Stimulated activated CD4-positive, alpha-beta T cell treated with anti-CD3 and anti-CD28 coated beads, Interleukin-12 subunit alpha, Interleukin-12 subunit beta, amount 100 ng/mL, for 4 hours (primary cell): ENCODE results near the gene SLC35F1.
"Not testable (repeated sequence)": the region's sequence is repeated elsewhere in the genome, so short reads cannot be mapped to it uniquely, and the experiment has no call there.

ENCODE experiments used
- DNase-seq: peaks from one replicate; pipeline ENCODE4 v3.0.0-alpha.2; 2020

The SLC35F1 gene

GRCh38 chr6:117906958-117907600, at the start of gene SLC35F1:
SLC35F1 (plus strand) TSS chr6:117907264.
- peak; percentile 25 for DNase-seq

- not testable (repeated sequence) for DNase-seq
Measured at GRCh38 chr6:117858601-117859000, 48.5 kb upstream of the SLC35F1 start.

GRCh38 chr6:117861545-117861944, 45.5 kb upstream of the SLC35F1 start:
- DNase-seq = no peak

- no peak for DNase-seq
Measured at GRCh38 chr6:117866561-117866960, 40.5 kb upstream of the SLC35F1 start.

- no peak for DNase-seq
Measured at GRCh38 chr6:117870486-117871242, 36.4 kb upstream of the SLC35F1 start.

GRCh38 chr6:117880824-117881223, 26.2 kb upstream of the SLC35F1 start:
- no peak for DNase-seq

GRCh38 chr6:117890172-117890571, 16.9 kb upstream of the SLC35F1 start:
- DNase-seq = no peak

- no peak for DNase-seq
Measured at GRCh38 chr6:117906507-117906957, 532 bp upstream of the SLC35F1 start.

GRCh38 chr6:117907601-117908245, 659 bp downstream of the SLC35F1 start:
- DNase-seq = no peak

- DNase-seq = no peak
Measured at GRCh38 chr6:117908246-117909068, 1.4 kb downstream of the SLC35F1 start.

- no peak for DNase-seq
Measured at GRCh38 chr6:117909638-117910037, 2.6 kb downstream of the SLC35F1 start.

GRCh38 chr6:117910549-117910948, 3.5 kb downstream of the SLC35F1 start:
- DNase-seq = no peak

GRCh38 chr6:117911150-117911549, 4.1 kb downstream of the SLC35F1 start:
- no peak for DNase-seq

- DNase-seq = no peak
Measured at GRCh38 chr6:117911660-117912059, 4.6 kb downstream of the SLC35F1 start.

- no peak for DNase-seq
Measured at GRCh38 chr6:117915846-117916245, 8.8 kb downstream of the SLC35F1 start.

GRCh38 chr6:117916483-117916882, 9.4 kb downstream of the SLC35F1 start:
- DNase-seq = no peak

- no peak for DNase-seq
Measured at GRCh38 chr6:117917176-117917575, 10.1 kb downstream of the SLC35F1 start.

GRCh38 chr6:117918454-117918853, 11.4 kb downstream of the SLC35F1 start:
- no peak for DNase-seq

GRCh38 chr6:117919275-117919674, 12.2 kb downstream of the SLC35F1 start:
- no peak for DNase-seq

GRCh38 chr6:117919775-117920729, 13.0 kb downstream of the SLC35F1 start:
- DNase-seq = no peak

GRCh38 chr6:117924690-117925089, 17.6 kb downstream of the SLC35F1 start:
- no peak for DNase-seq

GRCh38 chr6:117927866-117928265, 20.8 kb downstream of the SLC35F1 start:
- DNase-seq = no peak
